IMR-90 (cell line): ENCODE data around the gene OXNAD1.

Source experiments
- CHD1 ChIP-seq: IDR thresholded peaks from 2 replicates; pipeline ENCODE4 v1.6.1; 2012; ENCODE audit warnings: low read depth, low read length, improper control_type of control experiment
- CTCF ChIP-seq: conservative IDR thresholded peaks from 2 replicates; pipeline ENCODE4 v1.5.1; 2012; ENCODE audit warnings: mild to moderate bottlenecking, low read depth, low read length, improper control_type of control experiment
- FOS ChIP-seq: fragments of 150-350 bp; IDR thresholded peaks from 2 replicates; pipeline ENCODE4 v1.6.1; 2016; ENCODE audit warnings: low read depth, low read length
- MAFK ChIP-seq: IDR thresholded peaks from 2 replicates; pipeline ENCODE4 v1.6.1; 2012; ENCODE audit warnings: low read depth, low read length, improper control_type of control experiment
- MXI1 ChIP-seq: IDR thresholded peaks from 2 replicates; pipeline ENCODE4 v1.6.1; 2012; ENCODE audit warnings: low read depth, mild to moderate bottlenecking, low read length, moderate library complexity, borderline replicate concordance
- POLR2A ChIP-seq: IDR thresholded peaks from 2 replicates; pipeline ENCODE4 v1.6.1; 2012; ENCODE audit warnings: mild to moderate bottlenecking, low read depth, low read length
- SMC3 ChIP-seq: fragments of 150-350 bp; IDR thresholded peaks from 2 replicates; pipeline ENCODE4 v1.6.1; 2016; ENCODE audit warnings: low read depth, mild to moderate bottlenecking, antibody characterized with exemption, low read length, moderate library complexity

- TF ChIP-seq CTCF (no peak), MXI1 (no peak), CHD1 (0 out of 2 replicates have a peak, but pooled peaks have one; percentile 24), FOS (no peak), POLR2A (peak; percentile 88), SMC3 (no peak; the same call in 1 of the 2 replicates), MAFK (no peak)
Observed at GRCh38 chr3:16264174-16264707, 771 bp upstream of the OXNAD1 start.
